ENCODE measurements around the gene WBP1L.

WBP1L gene

GRCh38 chr10:102781921-102782557 lies 38.3 kb downstream of the WBP1L start:
- DNase-seq: no peak

- peak in 1 of 3 donors; percentile 52 for DNase-seq
Observed at GRCh38 chr10:102782673-102783551, 39.2 kb downstream of the WBP1L start.

- DNase-seq: peak in 2 of 3 donors; percentile 38 to 39
Observed at GRCh38 chr10:102783568-102783967, 39.8 kb downstream of the WBP1L start.

GRCh38 chr10:102785818-102786217 lies 42.1 kb downstream of the WBP1L start:
- peak; percentile 83 to 93 (median 91) for DNase-seq

- DNase-seq: no peak
Observed at GRCh38 chr10:102791754-102792395, 48.1 kb downstream of the WBP1L start.

GRCh38 chr10:102795453-102796406 lies 52.0 kb downstream of the WBP1L start:
- DNase-seq: no peak

GRCh38 chr10:102796407-102797176 lies 52.8 kb downstream of the WBP1L start:
- peak; percentile 80 to 84 (median 83) for DNase-seq

- DNase-seq: no peak
Observed at GRCh38 chr10:102799691-102800471, 56.1 kb downstream of the WBP1L start.

GRCh38 chr10:102800611-102801335 lies 57.0 kb downstream of the WBP1L start:
- no peak for DNase-seq

GRCh38 chr10:102801496-102801895 lies 57.7 kb downstream of the WBP1L start:
- DNase-seq: peak; percentile 68 to 72 (median 72)

- peak; percentile 45 to 58 (median 56) for DNase-seq
Observed at GRCh38 chr10:102801978-102802377, 58.2 kb downstream of the WBP1L start.

GRCh38 chr10:102802920-102803534 lies 59.3 kb downstream of the WBP1L start:
- peak; percentile 92 to 98 (median 97) for DNase-seq

GRCh38 chr10:102804382-102805055 lies 60.8 kb downstream of the WBP1L start:
- peak; percentile 43 to 47 (median 44) for DNase-seq

GRCh38 chr10:102808380-102808779 lies 64.6 kb downstream of the WBP1L start:
- no peak for DNase-seq

GRCh38 chr10:102811346-102811745 lies 67.6 kb downstream of the WBP1L start:
- no peak for DNase-seq

- DNase-seq: peak; percentile 59 to 67 (median 66)
Observed at GRCh38 chr10:102812231-102812876, 68.6 kb downstream of the WBP1L start.

GRCh38 chr10:102813017-102813541 lies 69.3 kb downstream of the WBP1L start:
- DNase-seq: no peak
